Mucosa of descending colon (tissue), 3 donors: ENCODE data around the gene MYO1H. TPM values are rescaled to one million over a fixed set of nuclear protein-coding genes. Genes with fewer than 3 reads are reported as not detected.
"Not testable (repeated sequence)": the region's sequence is repeated elsewhere in the genome, so short reads cannot be mapped to it uniquely, and the experiment has no call there.

Experiments used
- ATAC-seq: fragments of 200-7000 bp; cut with Tn5 transposase; one replicate; pipeline ENCODE4 v1.9.1; 2020; ENCODE audit warnings: mild to moderate bottlenecking, moderate library complexity
- DNase-seq, 3 donors: peaks; one replicate each; pipeline ENCODE4 v3.0.0-alpha.2; 2020
- H3K36me3 ChIP-seq: fragments of 200-600 bp; one replicate; pipeline ENCODE4 v1.8.0; 2021; ENCODE audit warnings: low read depth, mild to moderate bottlenecking
- H3K4me1 ChIP-seq: fragments of 200-600 bp; one replicate; pipeline ENCODE4 v1.8.0; 2021; ENCODE audit warnings: low read depth, mild to moderate bottlenecking
- H3K4me3 ChIP-seq: fragments of 200-600 bp; one replicate; pipeline ENCODE4 v1.8.0; 2021; ENCODE audit warnings: mild to moderate bottlenecking
- H3K9me3 ChIP-seq: fragments of 200-600 bp; one replicate; pipeline ENCODE4 v1.8.0; 2021; ENCODE audit warnings: mild to moderate bottlenecking
- intact Hi-C, 2 donors: fragments of 100-400 bp; cut with DNase I in 1 of 2; cut with micrococcal nuclease in 1 of 2; formaldehyde crosslinking; loops; one replicate each; pipeline versions ENCODE4 v1.11.0 to v1.11.1; 2022; cut with DNase I, micrococcal nuclease
- total RNA-seq, 3 donors: library from RNA; stranded (reverse); fragmentation: NEBNext Ultra II Directional in 2 of 3; extraction: Animal tissue kit (Norgen Biotek cat#: 25700) in 2 of 3; gene quantifications; one replicate each; pipeline versions ENCODE4 v1.2.1 to v1.2.4, GENCODE V29; 2021 to 2023
- TF ChIP-seq, protein P1 (sequence below): fragments of 200-600 bp; IDR thresholded peaks from one replicate; pipeline ENCODE4 v1.8.0; 2022; ENCODE audit warnings: antibody characterized with exemption, mild to moderate bottlenecking
- donor health status: DM: no; HTN: no; CAD: no; lungs with moderate emphysema.
- donor health status: DM: no; HTN: no; CAD: no.
- donor health status: DM: no; HTN: yes; CAD: no.

Gene MYO1H
- total RNA-seq, 3 donors from 2014 or later: 0.41 TPM; not detected in 2

GRCh38 chr12:109393437-109394345 lies 46.0 kb downstream of the MYO1H start:
- peak; percentile 80 for ATAC-seq
- intact Hi-C loops: no loop called here

DNA sequence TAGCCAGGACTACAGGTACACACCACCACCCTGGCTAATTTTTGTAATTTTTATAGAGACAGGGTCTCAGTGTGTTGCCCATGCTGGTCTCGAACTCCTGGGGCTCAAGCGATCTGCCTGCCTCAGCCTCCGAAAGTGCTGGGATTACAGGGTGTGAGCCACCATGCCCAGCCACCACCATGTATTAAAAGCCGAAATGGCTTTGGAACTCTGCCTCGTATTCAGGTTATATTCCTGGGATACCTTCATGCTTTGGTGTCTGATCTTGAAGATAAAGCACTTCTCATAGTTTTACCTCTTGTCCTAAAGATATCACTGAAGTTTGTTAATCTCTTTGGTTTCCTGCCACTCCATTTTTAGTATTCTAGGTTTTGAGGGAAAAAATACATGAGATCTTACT lies 47.2 kb downstream of the MYO1H start:
- intact Hi-C loops: no loop called here
- Histone ChIP-seq H3K4me1 (no peaks in the 10 kb centered on the region), H3K36me3 (no peaks in the 10 kb centered on the region), H3K4me3 (no peak overlapping the region), H3K9me3 (no peaks in the 10 kb centered on the region)
- TF ChIP-seq, protein P1, sequence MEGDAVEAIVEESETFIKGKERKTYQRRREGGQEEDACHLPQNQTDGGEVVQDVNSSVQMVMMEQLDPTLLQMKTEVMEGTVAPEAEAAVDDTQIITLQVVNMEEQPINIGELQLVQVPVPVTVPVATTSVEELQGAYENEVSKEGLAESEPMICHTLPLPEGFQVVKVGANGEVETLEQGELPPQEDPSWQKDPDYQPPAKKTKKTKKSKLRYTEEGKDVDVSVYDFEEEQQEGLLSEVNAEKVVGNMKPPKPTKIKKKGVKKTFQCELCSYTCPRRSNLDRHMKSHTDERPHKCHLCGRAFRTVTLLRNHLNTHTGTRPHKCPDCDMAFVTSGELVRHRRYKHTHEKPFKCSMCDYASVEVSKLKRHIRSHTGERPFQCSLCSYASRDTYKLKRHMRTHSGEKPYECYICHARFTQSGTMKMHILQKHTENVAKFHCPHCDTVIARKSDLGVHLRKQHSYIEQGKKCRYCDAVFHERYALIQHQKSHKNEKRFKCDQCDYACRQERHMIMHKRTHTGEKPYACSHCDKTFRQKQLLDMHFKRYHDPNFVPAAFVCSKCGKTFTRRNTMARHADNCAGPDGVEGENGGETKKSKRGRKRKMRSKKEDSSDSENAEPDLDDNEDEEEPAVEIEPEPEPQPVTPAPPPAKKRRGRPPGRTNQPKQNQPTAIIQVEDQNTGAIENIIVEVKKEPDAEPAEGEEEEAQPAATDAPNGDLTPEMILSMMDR: no peak
- ATAC-seq: no peak
- DNase-seq: no peak

More at GRCh38 chr12:109393437-109394345, 46.0 kb downstream of the MYO1H start:
- Histone ChIP-seq H3K9me3 (no peaks in the 10 kb centered on the region), H3K4me3 (no peak overlapping the region), H3K4me1 (no peaks in the 10 kb centered on the region), H3K36me3 (no peaks in the 10 kb centered on the region)
- TF ChIP-seq, protein P1: peak; percentile 79
- DNase-seq: peak in 1 of 3 donors; percentile 39

GRCh38 chr12:109404841-109405240 lies 57.1 kb downstream of the MYO1H start:
- H3K4me3 ChIP-seq, H3K9me3 ChIP-seq, H3K4me1 ChIP-seq, H3K36me3 ChIP-seq, ATAC-seq, intact Hi-C loops, DNase-seq: not testable (repeated sequence)

DNA sequence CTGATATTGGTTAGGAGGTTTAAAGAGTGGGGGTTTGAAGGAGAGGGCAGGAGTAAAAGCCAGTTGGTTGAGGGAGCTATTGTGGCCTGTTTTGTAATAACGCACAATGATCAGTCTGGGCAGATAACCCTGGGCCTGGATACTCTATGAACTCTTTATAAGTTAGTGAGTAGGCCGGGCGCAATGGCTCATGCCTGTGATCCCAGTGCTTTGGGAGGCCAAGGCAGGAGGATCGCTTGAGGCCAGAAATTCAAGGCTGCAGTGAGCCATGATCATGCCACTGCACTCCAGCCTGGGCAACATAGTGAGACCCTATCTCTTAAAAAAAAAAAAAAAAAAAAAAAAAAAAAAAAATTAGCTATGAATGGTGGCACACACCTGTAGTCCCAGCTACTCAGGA lies 58.4 kb downstream of the MYO1H start:
- ATAC-seq, intact Hi-C loops, H3K4me3 ChIP-seq, H3K36me3 ChIP-seq, H3K9me3 ChIP-seq, DNase-seq, H3K4me1 ChIP-seq: not testable (repeated sequence)

GRCh38 chr12:109418848-109419480 lies 71.3 kb downstream of the MYO1H start:
- DNase-seq: no peak
- no peaks in the 10 kb centered on the region for H3K36me3 ChIP-seq

GRCh38 chr12:109421355-109422087 lies 73.8 kb downstream of the MYO1H start:
- TF ChIP-seq, protein P1: no peak
- intact Hi-C loops: no loop called here
- H3K36me3 ChIP-seq: no peaks in the 10 kb centered on the region
- no peak overlapping the region for H3K4me3 ChIP-seq
- ATAC-seq: no peak
- no peaks in the 10 kb centered on the region for H3K4me1 ChIP-seq
- H3K9me3 ChIP-seq: no peaks in the 10 kb centered on the region
- DNase-seq: no peak

More at GRCh38 chr12:109418848-109419480, 71.3 kb downstream of the MYO1H start:
- intact Hi-C loops: no loop called here
- Histone ChIP-seq H3K4me3 (no peak overlapping the region), H3K4me1 (no peaks in the 10 kb centered on the region), H3K9me3 (no peaks in the 10 kb centered on the region)
- no peak for ATAC-seq
- TF ChIP-seq, protein P1: no peak
